ENCODE data around the gene PSTPIP1.

The PSTPIP1 gene

GRCh38 chr15:77048135-77048876, 53.4 kb downstream of the PSTPIP1 start:
- intact Hi-C loops (cut with DNase I): no loop called here
- DNase-seq: no peak

GRCh38 chr15:77052556-77052955, 57.6 kb downstream of the PSTPIP1 start:
- intact Hi-C loops (cut with DNase I): no loop called here
- DNase-seq: no peak

DNA sequence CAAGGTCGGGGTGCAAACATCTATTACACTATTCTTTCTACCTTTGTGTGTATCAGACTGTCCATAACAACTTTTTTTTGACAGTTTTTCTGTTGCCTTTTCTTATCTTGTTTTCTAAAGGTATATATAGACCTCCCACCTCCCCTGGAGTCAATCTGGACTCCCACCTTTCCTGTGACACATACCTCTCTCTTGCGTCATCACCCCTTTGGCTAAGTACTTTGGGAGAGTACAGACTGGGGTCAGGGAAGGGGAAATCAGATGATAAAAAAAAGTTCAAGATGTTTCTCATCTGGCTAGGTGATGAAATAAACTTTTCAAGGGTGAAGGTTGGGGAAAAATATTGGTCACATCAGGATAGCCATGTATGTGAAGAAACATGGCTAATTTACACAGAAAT, 58.8 kb downstream of the PSTPIP1 start:
- intact Hi-C loops (cut with DNase I): no loop called here
- no peak for DNase-seq

DNA sequence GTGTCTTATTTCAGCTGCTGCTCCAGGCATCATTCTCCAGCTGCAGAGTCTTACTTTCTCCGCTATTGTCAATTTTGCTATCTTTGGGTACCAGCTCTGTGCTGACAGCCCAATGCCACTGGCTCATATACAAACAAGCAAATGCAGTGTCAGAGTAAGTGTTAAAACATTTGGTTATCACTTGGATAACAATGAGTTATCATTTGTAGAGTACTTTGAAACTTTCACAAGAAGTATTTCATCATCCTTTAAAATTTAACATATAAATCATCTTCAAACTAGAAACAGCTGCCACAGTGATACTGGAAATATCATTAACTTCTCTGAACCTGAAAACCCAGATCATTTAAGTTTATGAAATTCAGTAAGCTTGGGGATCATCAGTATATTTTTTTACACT, 62.1 kb downstream of the PSTPIP1 start:
- no peak for DNase-seq
- intact Hi-C loops (cut with DNase I): no loop called here

GRCh38 chr15:77057685-77058084, 62.8 kb downstream of the PSTPIP1 start:
- DNase-seq: no peak
- intact Hi-C loops (cut with DNase I): no loop called here

GRCh38 chr15:77058468-77058867, 63.5 kb downstream of the PSTPIP1 start:
- intact Hi-C loops (cut with DNase I): no loop called here
- no peak for DNase-seq

- intact Hi-C loops (cut with DNase I): no loop called here
- no peak for DNase-seq
Measured at GRCh38 chr15:77059786-77060361, 64.9 kb downstream of the PSTPIP1 start.

- intact Hi-C loops (cut with DNase I): no loop called here
- peak in 12 of 42 donors; percentile 20 to 82 (median 42) for DNase-seq
Measured at GRCh38 chr15:77060546-77060945, 65.6 kb downstream of the PSTPIP1 start.

DNA sequence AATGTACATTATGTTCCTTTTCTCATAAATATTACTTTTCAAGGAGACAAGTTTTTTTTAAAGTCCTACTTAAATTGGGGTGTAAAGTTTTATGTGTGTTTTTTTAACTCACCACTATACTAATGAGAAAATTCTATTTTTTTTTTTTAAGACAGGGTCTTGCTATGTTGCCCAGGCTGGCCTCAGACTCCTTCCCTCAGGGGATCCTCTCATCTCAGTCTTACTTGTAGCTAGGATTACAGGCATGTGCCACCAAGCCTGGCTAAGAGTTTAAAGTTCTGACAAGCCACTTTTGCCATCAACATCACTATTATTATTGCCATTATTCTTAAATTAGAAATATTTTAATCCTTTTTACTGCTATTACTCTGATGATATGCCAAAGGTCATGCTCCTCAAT, 68.3 kb downstream of the PSTPIP1 start:
- intact Hi-C loops (cut with DNase I): no loop called here
- DNase-seq: no peak

GRCh38 chr15:77064063-77064462, 69.1 kb downstream of the PSTPIP1 start:
- DNase-seq: no peak

DNA sequence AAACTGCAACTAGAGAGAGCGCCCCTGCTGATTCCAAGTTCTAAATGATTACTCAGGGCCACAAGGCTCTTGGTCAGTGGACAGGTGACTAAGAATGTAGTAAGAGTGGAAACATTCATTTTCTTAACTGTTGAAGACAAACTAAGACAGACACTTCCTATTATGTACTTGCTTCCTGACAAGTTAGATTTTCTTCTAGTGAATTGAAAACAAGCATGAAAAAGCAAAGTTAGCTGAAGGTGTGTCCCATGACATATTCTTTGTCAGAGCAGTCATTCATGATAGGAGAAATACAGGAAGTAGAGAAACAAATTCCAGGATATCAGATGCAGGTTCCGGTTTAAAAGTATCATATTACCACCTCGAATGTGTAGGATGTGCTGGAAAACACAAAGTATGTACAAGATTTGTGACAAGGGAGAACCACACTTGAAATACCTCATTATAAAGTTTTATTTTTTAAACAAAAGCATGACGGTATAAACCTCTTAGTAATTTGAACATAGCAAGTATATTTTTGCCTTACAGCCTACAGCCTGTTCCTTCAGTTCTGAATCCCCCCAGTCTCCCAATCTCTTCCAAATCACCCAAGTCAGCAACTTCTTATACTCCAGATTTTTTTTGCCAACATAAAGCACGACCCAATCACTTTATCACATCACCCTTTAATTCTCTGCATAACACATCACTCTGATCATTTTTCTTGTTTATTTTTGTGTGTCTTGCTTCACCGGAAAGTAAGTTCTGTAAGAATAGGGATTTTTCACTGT, 69.8 kb downstream of the PSTPIP1 start:
- intact Hi-C loops (cut with DNase I): no loop called here
- no peak for DNase-seq

More at GRCh38 chr15:77064063-77064462, 69.1 kb downstream of the PSTPIP1 start:
- intact Hi-C loops (cut with DNase I): no loop called here

GRCh38 chr15:77066971-77067690, 72.2 kb downstream of the PSTPIP1 start:
- DNase-seq: no peak
- intact Hi-C loops (cut with DNase I): no loop called here

DNA sequence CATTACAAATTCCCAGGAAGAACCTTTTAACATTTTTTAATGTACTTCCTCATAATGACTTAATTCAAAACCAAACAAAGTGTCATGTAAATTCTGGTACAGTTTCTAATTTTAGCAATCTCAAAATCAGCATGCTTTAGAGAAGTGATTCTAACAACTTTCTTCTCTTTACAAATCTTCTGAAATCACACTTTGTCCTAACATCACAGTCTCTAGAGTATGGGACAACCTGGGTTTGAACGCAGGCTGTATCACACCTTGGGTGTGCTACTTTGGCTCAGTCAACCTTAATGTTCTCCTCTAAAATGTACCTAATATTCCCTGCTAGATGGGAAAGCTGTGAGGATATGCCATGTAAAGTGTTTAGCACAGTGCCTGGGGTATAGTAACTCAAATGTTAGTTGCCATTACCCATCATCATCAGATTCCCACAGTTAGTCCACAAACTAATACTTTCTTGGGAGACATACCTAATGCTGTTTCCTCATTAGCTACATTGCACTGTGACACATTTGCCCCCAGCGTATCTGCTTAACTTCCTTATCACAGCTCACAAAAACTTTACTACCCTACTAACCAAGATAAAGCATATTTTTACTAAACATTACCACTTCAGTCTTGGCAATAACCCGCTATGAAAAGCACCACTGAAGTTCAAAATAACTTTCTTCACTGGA, 72.9 kb downstream of the PSTPIP1 start:
- DNase-seq: no peak
- intact Hi-C loops (cut with DNase I): no loop called here

DNA sequence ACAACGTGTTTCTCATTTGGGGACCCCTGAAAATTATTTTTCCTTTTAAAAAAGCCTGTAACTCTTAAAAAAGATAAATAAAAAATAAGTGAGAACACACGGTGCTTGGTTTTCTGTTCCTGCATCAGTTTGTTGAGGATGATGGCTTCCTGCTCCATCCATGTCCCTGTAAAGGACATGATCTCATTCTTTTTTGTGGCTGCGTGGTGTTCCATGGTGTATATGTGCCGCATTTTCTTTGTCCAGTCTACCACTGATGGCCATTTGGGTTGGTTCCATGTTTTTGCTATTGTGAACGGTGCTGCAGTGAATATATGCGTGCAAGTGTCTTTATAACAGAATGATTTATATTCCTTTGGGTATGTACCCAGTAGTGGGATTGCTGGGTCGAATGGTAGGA, 73.7 kb downstream of the PSTPIP1 start:
- intact Hi-C loops (cut with DNase I): no loop called here
- DNase-seq: no peak

- peak in 21 of 42 donors; percentile 16 to 59 (median 36) for DNase-seq
Measured at GRCh38 chr15:77069521-77070121, 74.7 kb downstream of the PSTPIP1 start.

GRCh38 chr15:77070180-77070494, 75.2 kb downstream of the PSTPIP1 start:
- intact Hi-C loops (cut with DNase I): loop anchor here (10.0 kb wide), 1 partner anchor 125 kb away; no protein-coding TSS in a partner anchor

More at GRCh38 chr15:77069521-77070121, 74.7 kb downstream of the PSTPIP1 start:
- intact Hi-C loops (cut with DNase I): loop anchor here (10.0 kb wide), 1 partner anchor 125 kb away; no protein-coding TSS in a partner anchor

GRCh38 chr15:77070495-77071304, 75.8 kb downstream of the PSTPIP1 start, which contains the start of gene TSPAN3:
Gene TSPAN3, minus strand, starts transcription at chr15:77071109. Its CDS starts 155 bp downstream, at chr15:77070954.
- DNase-seq: peak; percentile 87 to 98 (median 96)
- intact Hi-C loops (cut with DNase I): loop anchor here (10.0 kb wide), 1 partner anchor 126 kb away; no protein-coding TSS in a partner anchor

More at GRCh38 chr15:77070180-77070494, 75.2 kb downstream of the PSTPIP1 start:
- peak in 3 of 42 donors; percentile 49 to 51 (median 50) for DNase-seq

All from head of caudate nucleus (tissue), 42 donors.